ENCODE measurements around the gene NSUN3.

The NSUN3 gene

DNA sequence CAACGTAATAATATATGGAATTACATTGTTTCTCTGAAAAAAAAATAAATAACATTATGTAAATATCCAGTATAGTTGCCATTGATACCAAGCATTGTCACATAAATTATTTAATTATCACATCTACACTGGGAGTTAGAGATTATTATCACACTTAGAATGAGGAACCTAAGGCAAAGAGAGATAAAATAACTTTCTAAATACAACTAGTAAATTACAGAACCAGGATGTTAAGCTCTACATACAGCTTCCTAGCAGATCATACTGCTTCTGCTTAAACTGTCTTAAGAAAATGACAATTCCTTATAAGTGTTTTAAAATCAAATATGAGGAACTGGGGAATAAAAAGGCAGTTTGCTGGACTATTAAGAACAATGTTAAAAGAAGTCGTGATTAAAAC is 104.5 kb downstream of the NSUN3 start:
- WGBS, 2 experiments (ENCODE audit: insufficient coverage in 2 of 2), result no CpG with 5 or more reads among the region's 2 CpGs
- H3K27ac ChIP-seq (ENCODE audit: low read depth, low read length, severe bottlenecking), result no peak overlapping the region
- H3K4me3 ChIP-seq (ENCODE audit: extremely low read depth, insufficient read depth, low read length, poor library complexity, severe bottlenecking), result no peak overlapping the region

GRCh38 chr3:94167796-94168195 is 104.9 kb downstream of the NSUN3 start:
- Histone ChIP-seq H3K36me3 (ENCODE audit: control insufficient read depth, insufficient read depth, low read length) (no peaks in the 10 kb centered on the region), H3K4me1 (ENCODE audit: control insufficient read depth, insufficient read depth, low read length, poor library complexity, severe bottlenecking) (no peaks in the 10 kb centered on the region), H3K4me3 (ENCODE audit: extremely low read depth, insufficient read depth, low read length, poor library complexity, severe bottlenecking) (no peak overlapping the region), H3K27ac (ENCODE audit: low read depth, low read length, severe bottlenecking) (no peak overlapping the region), H3K9me3 (ENCODE audit: control insufficient read depth, low read length) (no peaks in the 10 kb centered on the region)
- WGBS, 2 experiments (ENCODE audit: insufficient coverage in 2 of 2), result 89 to 93% methylated on average over 4 to 6 of the region's 6 CpGs

More for the DNA sequence above, 104.5 kb downstream of the NSUN3 start:
- Histone ChIP-seq H3K4me1 (ENCODE audit: control insufficient read depth, insufficient read depth, low read length, poor library complexity, severe bottlenecking) (no peaks in the 10 kb centered on the region), H3K36me3 (ENCODE audit: control insufficient read depth, insufficient read depth, low read length) (no peaks in the 10 kb centered on the region), H3K9me3 (ENCODE audit: control insufficient read depth, low read length) (no peaks in the 10 kb centered on the region)

DNA sequence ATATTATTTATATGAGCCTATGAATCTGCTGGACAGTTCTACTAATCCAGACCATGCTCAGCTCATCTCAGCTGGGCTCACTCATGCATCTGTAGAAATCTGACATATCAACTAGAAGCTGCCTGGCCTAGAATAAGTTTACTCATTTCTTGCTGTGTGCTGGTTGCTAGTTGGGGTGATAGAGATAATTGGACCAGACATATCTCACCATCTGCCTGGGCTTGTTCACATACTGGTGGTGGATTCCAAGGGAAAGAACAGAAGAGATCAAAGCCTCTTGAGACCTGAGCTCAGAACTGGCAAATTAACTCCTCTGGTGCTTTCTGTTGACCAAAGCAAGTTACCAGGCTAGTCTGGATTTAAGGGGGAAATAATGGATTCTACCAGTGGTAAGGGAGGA is 109.1 kb downstream of the NSUN3 start:
- H3K4me3 ChIP-seq (ENCODE audit: extremely low read depth, insufficient read depth, low read length, poor library complexity, severe bottlenecking), result no peak overlapping the region
- no peaks in the 10 kb centered on the region for H3K9me3 ChIP-seq (ENCODE audit: control insufficient read depth, low read length)
- H3K27ac ChIP-seq (ENCODE audit: low read depth, low read length, severe bottlenecking), result no peak overlapping the region
- H3K4me1 ChIP-seq (ENCODE audit: control insufficient read depth, insufficient read depth, low read length, poor library complexity, severe bottlenecking), result no peaks in the 10 kb centered on the region
- H3K36me3 ChIP-seq (ENCODE audit: control insufficient read depth, insufficient read depth, low read length), result no peaks in the 10 kb centered on the region

- H3K9me3 ChIP-seq (ENCODE audit: control insufficient read depth, low read length), result no peaks in the 10 kb centered on the region
- no peaks in the 10 kb centered on the region for H3K4me1 ChIP-seq (ENCODE audit: control insufficient read depth, insufficient read depth, low read length, poor library complexity, severe bottlenecking)
- no CpG with 5 or more reads among the region's 3 CpGs for WGBS, 2 experiments (ENCODE audit: insufficient coverage in 2 of 2)
- no peaks in the 10 kb centered on the region for H3K36me3 ChIP-seq (ENCODE audit: control insufficient read depth, insufficient read depth, low read length)
- H3K27ac ChIP-seq (ENCODE audit: low read depth, low read length, severe bottlenecking), result no peak overlapping the region
- no peak overlapping the region for H3K4me3 ChIP-seq (ENCODE audit: extremely low read depth, insufficient read depth, low read length, poor library complexity, severe bottlenecking)
Measured at GRCh38 chr3:94172695-94173310, 109.9 kb downstream of the NSUN3 start.

DNA sequence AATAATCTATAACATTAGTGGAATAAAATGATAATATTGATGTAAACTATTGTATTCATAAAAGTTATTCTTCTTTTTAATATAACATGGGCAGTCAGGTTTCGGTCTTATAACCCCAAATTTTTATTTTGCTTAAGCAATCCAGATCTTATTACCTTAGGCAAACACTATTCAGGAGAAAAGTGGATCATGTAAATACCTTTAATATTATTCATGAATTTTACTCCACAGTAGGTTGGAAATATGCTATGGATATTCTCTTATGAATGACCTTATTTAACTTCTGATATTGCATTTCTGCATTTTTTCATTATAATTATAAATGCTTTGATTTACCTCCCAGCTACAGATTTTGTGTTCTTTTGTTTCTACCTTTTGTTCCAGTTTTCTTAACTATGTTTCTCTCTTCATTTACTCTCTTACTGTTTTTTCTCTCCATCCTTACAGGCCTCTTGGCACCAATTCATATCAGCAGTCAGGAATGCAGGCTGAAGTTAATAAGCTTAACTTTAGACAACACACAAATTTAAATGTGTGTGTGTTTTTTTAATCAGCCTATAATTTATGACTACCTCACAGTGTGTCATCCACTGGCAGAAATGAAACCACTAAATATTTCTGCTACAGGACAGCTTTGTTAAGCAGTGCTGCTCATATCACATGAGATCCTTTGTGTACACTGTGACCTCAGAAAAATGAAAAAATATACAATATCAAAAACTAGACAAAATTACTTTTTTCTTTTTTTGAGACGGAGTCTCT is 111.0 kb downstream of the NSUN3 start:
- H3K4me1 ChIP-seq (ENCODE audit: control insufficient read depth, insufficient read depth, low read length, poor library complexity, severe bottlenecking), result no peaks in the 10 kb centered on the region
- H3K4me3 ChIP-seq (ENCODE audit: extremely low read depth, insufficient read depth, low read length, poor library complexity, severe bottlenecking), result no peak overlapping the region
- H3K36me3 ChIP-seq (ENCODE audit: control insufficient read depth, insufficient read depth, low read length), result no peaks in the 10 kb centered on the region
- WGBS, 2 experiments (ENCODE audit: insufficient coverage in 2 of 2), result 67 to 100% methylated on average over 1 of the region's 2 CpGs
- no peak overlapping the region for H3K27ac ChIP-seq (ENCODE audit: low read depth, low read length, severe bottlenecking)
- no peaks in the 10 kb centered on the region for H3K9me3 ChIP-seq (ENCODE audit: control insufficient read depth, low read length)

GRCh38 chr3:94175677-94176076 is 112.8 kb downstream of the NSUN3 start:
- WGBS, 2 experiments (ENCODE audit: insufficient coverage in 2 of 2), result no CpG with 5 or more reads among the region's 2 CpGs
- Histone ChIP-seq H3K27ac (ENCODE audit: low read depth, low read length, severe bottlenecking) (no peak overlapping the region), H3K36me3 (ENCODE audit: control insufficient read depth, insufficient read depth, low read length) (no peaks in the 10 kb centered on the region), H3K4me3 (ENCODE audit: extremely low read depth, insufficient read depth, low read length, poor library complexity, severe bottlenecking) (no peak overlapping the region), H3K4me1 (ENCODE audit: control insufficient read depth, insufficient read depth, low read length, poor library complexity, severe bottlenecking) (no peaks in the 10 kb centered on the region), H3K9me3 (ENCODE audit: control insufficient read depth, low read length) (no peaks in the 10 kb centered on the region)

- H3K4me3 ChIP-seq (ENCODE audit: extremely low read depth, insufficient read depth, low read length, poor library complexity, severe bottlenecking), result no peak overlapping the region
- 81 to 92% methylated on average over 4 to 5 of the region's 6 CpGs for WGBS, 2 experiments (ENCODE audit: insufficient coverage in 2 of 2)
- no peaks in the 10 kb centered on the region for H3K36me3 ChIP-seq (ENCODE audit: control insufficient read depth, insufficient read depth, low read length)
- H3K9me3 ChIP-seq (ENCODE audit: control insufficient read depth, low read length), result no peaks in the 10 kb centered on the region
- H3K4me1 ChIP-seq (ENCODE audit: control insufficient read depth, insufficient read depth, low read length, poor library complexity, severe bottlenecking), result no peaks in the 10 kb centered on the region
- H3K27ac ChIP-seq (ENCODE audit: low read depth, low read length, severe bottlenecking), result no peak overlapping the region
Measured at GRCh38 chr3:94176988-94177745, 114.3 kb downstream of the NSUN3 start.
